Panc1 (cell line): Measurements from ENCODE around the gene NKAIN2. TPM values are rescaled to one million over a fixed set of nuclear protein-coding genes. Genes with fewer than 3 reads are reported as not detected.

Source experiments
- ATAC-seq: fragments of 200-7000 bp; cut with Tn5 transposase; 2 replicates; pipeline ENCODE4 v1.9.1; 2020; ENCODE audit warnings: mild to moderate bottlenecking, moderate library complexity
- Bru-seq: library from RNA; stranded (reverse); fragments of 400-500 nt; gene quantifications from one replicate; lab custom pipeline; 2021; lab: Mats Ljungman, UMichigan
- BruChase-seq, 2 experiments: library from RNA; stranded (reverse); fragments of 400-500 nt; gene quantifications; one replicate each; lab custom pipeline; 2021; lab: Mats Ljungman, UMichigan
- BruUV-seq: library from RNA; stranded (reverse); fragments of 400-500 nt; replicated peaks from 2 replicates; lab custom pipeline; 2021; lab: Mats Ljungman, UMichigan
- CTCF ChIA-PET: fragments of 300-600 bp; sonication (Branson Sonifier 250); formaldehyde crosslinking; loops from one replicate; lab custom pipeline; 2022; ENCODE audit warnings: antibody characterized with exemption; lab: Charles Lee
- POLR2A ChIA-PET: fragments of 300-600 bp; sonication (Branson Sonifier 250); formaldehyde crosslinking; loops from one replicate; lab custom pipeline; 2022; ENCODE audit warnings: antibody characterized with exemption; lab: Charles Lee
- DNase-seq: peaks from one replicate; pipeline ENCODE4 v3.0.0-alpha.2; 2010; ENCODE audit warnings: low read depth, low spot score
- H3K27ac ChIP-seq: 2 replicates; pipeline ENCODE4 v1.5.1; 2011; ENCODE audit warnings: mild to moderate bottlenecking, low read length, inconsistent platforms
- H3K27me3 ChIP-seq: fragments of 200-500 bp; sonication (Bioruptor generic); 2 replicates; pipeline ENCODE4 v1.6.0; 2014; ENCODE audit warnings: low read length, inconsistent platforms; ENCODE audit not compliant: control insufficient read depth, insufficient read depth
- H3K36me3 ChIP-seq: fragments of 200-500 bp; sonication (Bioruptor generic); 2 replicates; pipeline ENCODE4 v1.5.1; 2014; ENCODE audit warnings: inconsistent platforms, mild to moderate bottlenecking, low read length, moderate library complexity; ENCODE audit not compliant: control insufficient read depth, insufficient read depth
- H3K4me1 ChIP-seq: 2 replicates; pipeline ENCODE4 v1.5.1; 2011; ENCODE audit warnings: inconsistent platforms, mild to moderate bottlenecking, low read length, moderate library complexity; ENCODE audit not compliant: control insufficient read depth, insufficient read depth
- H3K4me3 ChIP-seq, 2 experiments: 2 replicates each; pipeline ENCODE4 v1.5.1; 2011 to 2012; ENCODE audit warnings: low read depth in 2 of 2, low read length in 2 of 2, mild to moderate bottlenecking in 2 of 2, inconsistent platforms in 1 of 2, moderate library complexity in 1 of 2
- H3K9me3 ChIP-seq: fragments of 200-500 bp; sonication (Bioruptor generic); 2 replicates; pipeline ENCODE4 v1.5.1; 2014; ENCODE audit warnings: low read depth, mild to moderate bottlenecking, inconsistent platforms, low read length, moderate library complexity; ENCODE audit not compliant: control insufficient read depth, insufficient read depth
- POLR2AphosphoS5 ChIP-seq: IDR thresholded peaks from 2 replicates; pipeline ENCODE4 v1.6.1; 2012; ENCODE audit warnings: mild to moderate bottlenecking, low read depth, low read length, moderate library complexity
- SIN3A ChIP-seq: IDR thresholded peaks from 2 replicates; pipeline ENCODE4 v1.6.1; 2012; ENCODE audit warnings: low read depth, mild to moderate bottlenecking, low read length, moderate library complexity, borderline replicate concordance; ENCODE audit not compliant: insufficient read depth
- TCF7L2 ChIP-seq: IDR thresholded peaks from 2 replicates; pipeline ENCODE4 v1.6.1; 2011; ENCODE audit warnings: mild to moderate bottlenecking, low read depth, low read length, inconsistent platforms
- in situ Hi-C: cut with HindIII; loops from 2 replicates; pipeline ENCODE4 v1.10.0; 2016; ENCODE audit warnings: low sequenced_read_pairs, low pct_unique_long_range_greater_than_20kb
- intact Hi-C: fragments of 100-400 bp; cut with micrococcal nuclease; formaldehyde crosslinking; loops from one replicate; pipeline ENCODE4 v1.10.0; 2022; ENCODE audit not compliant: unreplicated experiment
- long read RNA-seq: library from polyadenylated mRNA; unstranded; transcript quantifications from one replicate; pipeline ENCODE4 v2.0.0, GENCODE V29; 2021; ENCODE audit not compliant: unreplicated experiment
- polyA plus RNA-seq: library from polyadenylated mRNA; unstranded; fragments of >200 nt; gene quantifications from one replicate; pipeline ENCODE4 v1.2.1, GENCODE V29; 2012; ENCODE audit warnings: missing spikeins; ENCODE audit not compliant: insufficient read length
- total RNA-seq: library from RNA; stranded (reverse); gene quantifications from one replicate; pipeline ENCODE4 v1.2.1, GENCODE V29; 2021; ENCODE audit not compliant: unreplicated experiment
- TF ChIP-seq, protein P1 (sequence below): fragments of 450-650 bp; IDR thresholded peaks from 2 replicates; pipeline ENCODE4 v1.5.1; 2017; ENCODE audit warnings: mild to moderate bottlenecking
- TF ChIP-seq, protein P2 (sequence below), 2 experiments: IDR thresholded peaks; 2 replicates each; pipeline ENCODE4 v1.6.1; 2011 to 2012; ENCODE audit warnings: low read depth in 2 of 2, control low read depth in 1 of 2, low read length in 1 of 2, mild to moderate bottlenecking in 1 of 2, moderate library complexity in 1 of 2; ENCODE audit not compliant: insufficient read depth in 1 of 2

The NKAIN2 gene
- total RNA-seq (2.6 TPM), Bru-seq, nascent RNA (percentile 52 among the genes with signal in this experiment), BruChase-seq, experiment 1, labeled RNA remaining after a 2-hour chase (percentile 68 among the genes with signal in this experiment), BruChase-seq, experiment 2, labeled RNA remaining after a 6-hour chase (percentile 55 among the genes with signal in this experiment)
- polyA plus RNA-seq = 2.2 TPM
- long read RNA-seq, partial matches to known transcripts = 1 of 4 reads
- long read RNA-seq, other reads (novel, unspliced or antisense) = 3 of 4 reads

DNA sequence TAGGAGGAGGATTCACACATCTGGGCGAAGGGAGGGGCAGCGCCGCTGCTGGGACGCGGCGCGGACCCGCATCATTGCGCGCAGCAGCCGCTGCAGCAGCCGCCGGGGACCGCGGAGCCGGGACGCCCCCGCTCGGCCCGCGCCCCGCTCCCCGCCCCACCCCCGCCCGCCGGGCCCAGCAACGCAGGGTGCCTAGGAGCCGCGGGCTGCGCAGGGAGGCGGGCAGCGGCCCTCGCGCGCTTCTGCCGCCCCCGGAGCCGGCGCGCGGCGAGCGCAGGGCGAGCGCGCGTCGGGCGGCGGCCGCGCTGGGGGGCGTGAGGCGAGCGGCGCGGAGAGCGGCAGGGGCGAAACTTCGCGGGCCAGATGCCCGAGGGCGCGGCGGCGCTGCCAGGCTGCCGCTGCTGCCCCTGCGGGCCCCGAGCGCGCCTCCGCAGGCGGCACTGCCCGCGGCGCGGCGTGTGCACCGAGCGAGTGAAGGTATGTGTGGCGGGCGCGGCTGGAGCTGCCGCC lies at the start of gene NKAIN2:
TSS of gene NKAIN2 (plus strand) at position 362 of the 510 bp plus-strand sequence.
- H3K9me3 ChIP-seq = no peaks in the 10 kb centered on the region
- H3K27me3 ChIP-seq = no peaks in the 10 kb centered on the region
- ATAC-seq = peak; percentile 65
- peaks cover 31% of the 10 kb centered on the region for H3K4me1 ChIP-seq
- ChIA-PET POLR2A (no interaction called here), CTCF (interaction anchor here (0.5 kb wide), 1 partner anchor 645 kb away, joined by 3 read pairs; no protein-coding TSS in a partner anchor)
- in situ Hi-C loops = no loop called here
- BruUV-seq = no TSS peak
- peak within 1 kb of the TSS; percentile 79 for H3K4me3 ChIP-seq
- no peaks in the 10 kb centered on the region for H3K36me3 ChIP-seq
- no peak for DNase-seq
- peak within 1 kb of the TSS; percentile 87 for H3K27ac ChIP-seq
- TF ChIP-seq POLR2AphosphoS5 = no peak
- TF ChIP-seq, protein P1, sequence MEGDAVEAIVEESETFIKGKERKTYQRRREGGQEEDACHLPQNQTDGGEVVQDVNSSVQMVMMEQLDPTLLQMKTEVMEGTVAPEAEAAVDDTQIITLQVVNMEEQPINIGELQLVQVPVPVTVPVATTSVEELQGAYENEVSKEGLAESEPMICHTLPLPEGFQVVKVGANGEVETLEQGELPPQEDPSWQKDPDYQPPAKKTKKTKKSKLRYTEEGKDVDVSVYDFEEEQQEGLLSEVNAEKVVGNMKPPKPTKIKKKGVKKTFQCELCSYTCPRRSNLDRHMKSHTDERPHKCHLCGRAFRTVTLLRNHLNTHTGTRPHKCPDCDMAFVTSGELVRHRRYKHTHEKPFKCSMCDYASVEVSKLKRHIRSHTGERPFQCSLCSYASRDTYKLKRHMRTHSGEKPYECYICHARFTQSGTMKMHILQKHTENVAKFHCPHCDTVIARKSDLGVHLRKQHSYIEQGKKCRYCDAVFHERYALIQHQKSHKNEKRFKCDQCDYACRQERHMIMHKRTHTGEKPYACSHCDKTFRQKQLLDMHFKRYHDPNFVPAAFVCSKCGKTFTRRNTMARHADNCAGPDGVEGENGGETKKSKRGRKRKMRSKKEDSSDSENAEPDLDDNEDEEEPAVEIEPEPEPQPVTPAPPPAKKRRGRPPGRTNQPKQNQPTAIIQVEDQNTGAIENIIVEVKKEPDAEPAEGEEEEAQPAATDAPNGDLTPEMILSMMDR = no peak
- TF ChIP-seq TCF7L2 = no peak
- no peak for TF ChIP-seq SIN3A
- TF ChIP-seq, protein P2, sequence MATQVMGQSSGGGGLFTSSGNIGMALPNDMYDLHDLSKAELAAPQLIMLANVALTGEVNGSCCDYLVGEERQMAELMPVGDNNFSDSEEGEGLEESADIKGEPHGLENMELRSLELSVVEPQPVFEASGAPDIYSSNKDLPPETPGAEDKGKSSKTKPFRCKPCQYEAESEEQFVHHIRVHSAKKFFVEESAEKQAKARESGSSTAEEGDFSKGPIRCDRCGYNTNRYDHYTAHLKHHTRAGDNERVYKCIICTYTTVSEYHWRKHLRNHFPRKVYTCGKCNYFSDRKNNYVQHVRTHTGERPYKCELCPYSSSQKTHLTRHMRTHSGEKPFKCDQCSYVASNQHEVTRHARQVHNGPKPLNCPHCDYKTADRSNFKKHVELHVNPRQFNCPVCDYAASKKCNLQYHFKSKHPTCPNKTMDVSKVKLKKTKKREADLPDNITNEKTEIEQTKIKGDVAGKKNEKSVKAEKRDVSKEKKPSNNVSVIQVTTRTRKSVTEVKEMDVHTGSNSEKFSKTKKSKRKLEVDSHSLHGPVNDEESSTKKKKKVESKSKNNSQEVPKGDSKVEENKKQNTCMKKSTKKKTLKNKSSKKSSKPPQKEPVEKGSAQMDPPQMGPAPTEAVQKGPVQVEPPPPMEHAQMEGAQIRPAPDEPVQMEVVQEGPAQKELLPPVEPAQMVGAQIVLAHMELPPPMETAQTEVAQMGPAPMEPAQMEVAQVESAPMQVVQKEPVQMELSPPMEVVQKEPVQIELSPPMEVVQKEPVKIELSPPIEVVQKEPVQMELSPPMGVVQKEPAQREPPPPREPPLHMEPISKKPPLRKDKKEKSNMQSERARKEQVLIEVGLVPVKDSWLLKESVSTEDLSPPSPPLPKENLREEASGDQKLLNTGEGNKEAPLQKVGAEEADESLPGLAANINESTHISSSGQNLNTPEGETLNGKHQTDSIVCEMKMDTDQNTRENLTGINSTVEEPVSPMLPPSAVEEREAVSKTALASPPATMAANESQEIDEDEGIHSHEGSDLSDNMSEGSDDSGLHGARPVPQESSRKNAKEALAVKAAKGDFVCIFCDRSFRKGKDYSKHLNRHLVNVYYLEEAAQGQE (IDR thresholded peaks at IDR 0.05; ENCODE audit: insufficient read depth in 1 of 2, low read depth in 2 of 2, low read length in 1 of 2) = no peak
- intact Hi-C loops = loop anchor here (2.0 to 10.0 kb wide), 2 partner anchors 733 to 1051 kb away; no protein-coding TSS in a partner anchor

DNA sequence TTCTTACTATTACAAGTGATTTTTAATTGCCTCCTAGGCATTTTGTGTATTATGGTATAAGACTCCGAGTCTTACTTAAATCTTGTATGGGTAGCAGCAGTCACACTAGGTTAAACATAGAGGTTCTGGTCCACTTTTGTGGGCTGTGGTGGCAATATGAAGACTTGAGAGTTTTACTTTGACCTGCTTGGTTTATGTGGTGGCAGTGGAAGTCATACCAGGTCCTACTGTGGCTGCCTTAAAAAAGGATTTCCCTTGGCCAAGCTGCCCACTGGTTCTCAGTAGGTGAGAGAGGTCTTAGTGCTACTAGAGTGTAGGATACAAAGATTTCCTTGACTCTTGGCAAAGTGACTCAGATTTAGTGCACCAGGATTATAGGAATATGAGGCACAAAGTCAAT lies 44.2 kb upstream of the NKAIN2 start:
- intact Hi-C loops (no loop called here), in situ Hi-C loops (no loop called here)
- Histone ChIP-seq H3K4me3 (no peak overlapping the region), H3K4me1 (no peaks in the 10 kb centered on the region), H3K36me3 (no peaks in the 10 kb centered on the region), H3K9me3 (0 out of 2 replicates have a peak, but pooled peaks cover 11% of the 10 kb centered on the region), H3K27me3 (no peaks in the 10 kb centered on the region), H3K27ac (no peak overlapping the region)
- ATAC-seq = no peak
- BruUV-seq = no TSS peak
- TF ChIP-seq, protein P1 = no peak
- TF ChIP-seq POLR2AphosphoS5 (no peak), SIN3A (no peak), TCF7L2 (no peak)
- TF ChIP-seq, protein P2 (IDR thresholded peaks at IDR 0.05; ENCODE audit: insufficient read depth in 1 of 2, low read depth in 2 of 2, low read length in 1 of 2) = no peak
- CTCF ChIA-PET = no interaction called here
- POLR2A ChIA-PET = no interaction called here
- DNase-seq = no peak
